Measurements from ENCODE around the gene AATK.

Gene AATK

DNA sequence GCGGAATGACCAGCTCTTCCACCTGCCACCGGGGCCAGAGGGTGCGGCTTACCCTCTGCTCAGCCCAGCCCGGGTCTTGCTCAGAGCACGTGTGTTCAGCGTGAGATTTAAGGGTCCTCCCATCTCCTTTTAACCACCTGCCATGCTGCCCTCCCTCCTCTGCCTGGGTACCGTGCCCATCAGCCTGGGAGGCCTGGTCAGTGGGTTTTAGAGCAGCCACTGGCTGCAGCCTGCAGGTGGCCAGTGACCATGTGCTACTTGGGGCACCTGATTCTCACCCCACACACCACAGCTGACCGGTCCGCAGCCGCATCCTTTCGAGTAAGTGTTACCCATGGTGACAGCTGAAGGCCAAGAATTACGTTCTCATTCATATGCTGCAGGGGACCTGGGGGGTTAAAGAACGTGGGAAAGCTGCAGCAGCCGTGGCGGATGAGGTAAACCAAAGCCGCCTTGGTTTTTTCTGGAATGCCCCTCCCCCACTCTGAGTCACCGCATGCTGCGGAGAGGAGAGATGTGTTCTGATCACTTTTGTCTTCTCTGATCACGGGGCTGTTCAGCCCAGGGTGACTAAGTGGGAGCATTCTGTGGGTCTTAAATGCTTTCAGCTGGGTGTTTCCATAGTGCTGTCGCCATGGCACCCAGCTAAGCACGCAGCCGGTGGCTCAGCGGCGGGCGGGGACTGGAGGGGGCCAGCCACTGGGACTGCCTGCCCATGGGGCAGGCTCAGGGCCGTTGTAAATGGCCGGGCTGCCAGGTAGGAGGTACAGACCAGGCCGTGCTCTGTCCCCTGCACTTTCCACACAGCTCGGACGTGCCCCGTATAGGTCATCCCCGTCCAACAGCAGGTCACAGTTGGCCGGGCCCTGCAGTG is 71.3 kb downstream of the AATK start:
- DNase-seq, result peak in 55 of 56 donors; percentile 21 to 97 (median 80)

DNA sequence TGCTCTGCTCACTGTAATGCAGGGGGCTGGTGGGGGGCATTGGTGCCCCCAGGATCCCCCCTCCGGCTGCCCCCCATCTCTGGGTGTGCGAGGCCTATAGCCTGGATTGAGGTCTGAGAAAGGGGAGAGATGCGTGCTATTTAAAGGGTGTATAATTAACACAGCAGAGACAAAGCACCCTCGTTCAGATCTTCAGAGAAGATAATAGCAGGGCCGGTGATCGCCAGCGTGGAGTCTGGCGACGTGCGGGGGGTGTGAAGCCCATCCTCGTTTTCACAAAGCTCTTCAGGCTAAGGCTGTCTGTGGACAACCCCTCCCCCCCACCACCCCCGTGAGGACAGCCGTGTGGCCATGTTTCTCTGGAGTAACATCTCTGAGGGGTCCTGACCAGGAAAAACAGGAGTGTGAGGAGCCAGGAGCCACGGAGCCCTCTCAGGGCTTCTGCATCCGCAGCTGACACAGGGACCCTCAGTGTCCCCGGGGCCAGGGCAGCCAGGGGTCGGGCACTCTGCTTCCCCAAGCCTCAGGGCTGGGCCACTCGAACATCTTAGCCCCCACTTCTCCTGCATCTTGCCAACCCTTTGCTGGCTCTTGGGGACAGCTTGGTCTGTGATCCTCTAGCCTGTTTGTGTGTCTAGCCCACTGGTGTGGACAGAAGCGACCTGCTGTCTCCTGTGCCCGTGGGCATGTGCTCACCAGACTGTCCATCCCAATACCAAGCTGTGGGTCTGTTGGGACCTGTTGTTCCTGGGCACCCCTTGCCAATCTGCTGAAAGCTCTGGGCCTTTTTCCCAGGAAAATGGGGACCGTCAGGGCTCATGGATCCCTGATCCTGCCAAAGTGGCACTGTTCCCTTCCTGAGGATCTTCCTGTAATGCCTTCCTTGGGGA is 72.2 kb downstream of the AATK start:
- peak in 4 of 56 donors; percentile 29 to 48 (median 36) for DNase-seq

GRCh38 chr17:81092518-81093095 is 73.4 kb downstream of the AATK start:
- DNase-seq, result no peak

DNA sequence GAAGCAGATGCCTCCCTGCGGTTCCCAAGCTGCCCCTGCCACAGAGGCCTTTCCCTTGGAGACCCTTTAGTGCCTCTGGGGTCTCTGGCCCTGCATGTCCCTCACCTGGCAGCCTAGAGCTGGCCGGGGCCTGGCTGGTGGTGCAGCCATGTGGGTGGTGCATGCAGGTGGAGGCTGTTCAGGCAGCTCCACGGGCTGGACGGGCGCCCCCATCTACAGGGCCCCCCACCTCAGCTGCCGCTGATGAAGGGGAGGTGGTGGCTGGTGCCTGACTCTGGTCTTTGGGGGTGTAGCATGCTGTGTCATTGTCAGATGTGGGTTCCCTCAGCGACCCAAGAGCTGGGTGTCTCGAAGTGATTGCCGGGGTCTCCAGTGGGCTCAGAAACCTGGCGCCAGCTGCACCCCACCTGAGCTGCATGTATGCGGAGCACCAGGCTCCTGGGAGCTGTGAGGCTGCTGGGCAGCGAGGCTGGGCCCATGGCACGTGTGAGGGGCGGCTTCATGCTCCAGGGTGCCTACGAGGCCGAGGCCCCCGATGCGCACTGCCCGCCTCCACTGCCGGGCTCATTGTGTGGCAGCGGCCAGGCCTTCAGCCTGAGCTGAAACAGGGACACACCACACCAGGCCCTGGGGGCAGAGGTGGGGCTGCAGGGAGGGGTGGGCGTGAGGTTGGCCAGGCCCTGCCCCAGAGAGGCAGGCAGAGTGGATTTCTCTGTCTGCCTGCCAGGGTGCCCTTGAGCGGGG is 74.1 kb downstream of the AATK start:
- DNase-seq, result no peak

- DNase-seq, result no peak
These were observed 74.9 kb downstream of the AATK start for GRCh38 chr17:81091154-81091553.

DNA sequence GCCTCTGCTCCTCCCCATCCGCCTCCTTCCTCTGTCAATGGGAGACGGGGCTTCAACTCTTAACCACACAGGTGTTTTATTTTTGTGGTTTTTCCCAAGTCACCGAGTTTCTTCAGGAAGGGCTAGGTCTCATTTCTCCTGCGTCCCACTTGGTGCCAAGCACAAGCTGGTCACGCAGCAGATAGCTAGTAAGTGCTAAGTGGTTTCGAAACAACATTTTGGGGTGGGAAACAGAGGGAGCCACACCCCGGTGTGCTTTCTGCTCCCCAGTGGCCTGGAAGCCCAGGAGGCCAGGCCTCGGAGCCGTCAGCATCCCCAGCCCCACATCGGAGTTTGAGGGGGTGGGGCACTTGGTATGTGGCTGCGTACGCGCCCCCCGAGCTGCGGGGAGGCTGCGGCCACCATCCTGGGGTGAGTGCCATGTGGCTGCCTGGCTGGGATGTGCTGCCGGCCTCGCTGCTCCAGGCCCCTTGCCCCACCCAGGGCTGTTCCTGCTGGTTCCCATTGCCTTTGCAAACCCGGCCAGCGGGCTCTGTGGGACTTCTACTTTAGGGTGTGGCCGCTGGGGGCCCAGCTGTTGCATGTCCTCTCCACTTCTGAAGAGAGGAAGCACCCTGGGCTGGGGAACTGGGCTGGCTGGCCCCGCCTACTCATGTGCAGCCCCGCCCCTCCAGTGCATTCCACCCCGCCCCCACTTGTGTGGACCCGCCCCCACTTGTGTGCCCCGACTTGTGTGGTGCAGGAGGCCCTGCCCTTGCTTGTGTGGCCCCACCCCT is 75.5 kb downstream of the AATK start:
- DNase-seq, result peak in 1 of 56 donors; percentile 27

DNA sequence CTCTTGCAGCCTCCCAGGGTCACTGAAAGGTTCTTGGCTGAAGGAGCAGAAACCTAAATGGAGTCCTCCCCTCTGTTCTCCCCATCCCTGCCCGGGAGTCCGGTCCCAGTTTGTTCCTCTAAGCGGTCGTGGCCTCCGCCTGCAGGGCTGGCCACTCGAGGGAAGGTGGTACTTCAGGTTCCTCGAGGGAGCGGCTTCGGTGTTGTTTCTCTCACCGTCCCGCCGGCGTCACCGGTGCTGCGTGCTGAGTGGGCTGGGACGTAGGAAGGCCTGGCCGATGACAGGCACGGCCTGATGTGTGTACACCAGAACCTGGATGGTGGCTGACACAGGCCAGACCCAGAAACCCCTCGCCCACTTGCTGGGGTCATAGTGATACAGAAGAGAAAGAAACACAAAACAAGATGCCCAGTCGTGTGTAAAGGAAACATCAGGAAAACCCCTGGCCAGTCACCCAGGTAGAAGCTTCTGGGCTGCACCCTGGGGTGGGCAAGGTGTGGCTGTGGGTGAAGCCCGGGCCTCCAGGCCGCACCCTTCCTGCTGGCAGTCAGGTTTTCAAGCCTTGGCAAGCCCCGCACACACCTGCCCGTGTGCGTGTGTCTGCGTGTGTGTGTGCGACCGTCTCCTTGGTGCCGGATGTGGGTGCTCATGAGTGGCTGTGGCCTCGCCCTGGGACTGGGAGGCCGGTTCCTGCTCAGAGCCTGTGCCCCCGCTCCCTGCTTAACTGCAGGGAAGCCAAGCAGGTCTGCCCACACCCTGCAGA is 79.1 kb downstream of the AATK start:
- no peak for DNase-seq

DNA sequence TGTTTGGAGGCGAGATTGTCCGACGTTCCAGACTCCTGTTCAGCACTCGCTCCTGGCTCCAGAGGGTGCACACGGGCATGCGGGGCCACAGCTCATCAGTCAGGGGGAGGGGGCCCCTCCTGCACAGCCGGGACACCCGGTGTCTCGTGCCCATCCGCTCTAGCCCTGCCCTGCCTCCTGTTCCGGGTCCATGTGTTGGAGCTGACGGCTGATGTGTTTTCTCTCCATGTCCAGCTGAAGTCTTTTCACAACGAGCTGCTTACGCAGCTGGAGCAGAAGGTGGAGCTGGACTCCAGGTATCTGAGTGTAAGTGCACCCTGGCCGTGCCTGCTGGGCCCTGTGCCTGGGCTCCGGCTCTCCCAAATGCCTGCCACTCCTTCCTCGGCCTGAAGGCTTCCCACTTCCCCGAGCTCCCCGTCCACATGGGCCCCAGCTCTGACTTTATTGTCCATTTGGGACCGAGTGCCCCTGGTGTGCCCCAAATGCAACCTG is 80.6 kb downstream of the AATK start:
- DNase-seq, result no peak

DNA sequence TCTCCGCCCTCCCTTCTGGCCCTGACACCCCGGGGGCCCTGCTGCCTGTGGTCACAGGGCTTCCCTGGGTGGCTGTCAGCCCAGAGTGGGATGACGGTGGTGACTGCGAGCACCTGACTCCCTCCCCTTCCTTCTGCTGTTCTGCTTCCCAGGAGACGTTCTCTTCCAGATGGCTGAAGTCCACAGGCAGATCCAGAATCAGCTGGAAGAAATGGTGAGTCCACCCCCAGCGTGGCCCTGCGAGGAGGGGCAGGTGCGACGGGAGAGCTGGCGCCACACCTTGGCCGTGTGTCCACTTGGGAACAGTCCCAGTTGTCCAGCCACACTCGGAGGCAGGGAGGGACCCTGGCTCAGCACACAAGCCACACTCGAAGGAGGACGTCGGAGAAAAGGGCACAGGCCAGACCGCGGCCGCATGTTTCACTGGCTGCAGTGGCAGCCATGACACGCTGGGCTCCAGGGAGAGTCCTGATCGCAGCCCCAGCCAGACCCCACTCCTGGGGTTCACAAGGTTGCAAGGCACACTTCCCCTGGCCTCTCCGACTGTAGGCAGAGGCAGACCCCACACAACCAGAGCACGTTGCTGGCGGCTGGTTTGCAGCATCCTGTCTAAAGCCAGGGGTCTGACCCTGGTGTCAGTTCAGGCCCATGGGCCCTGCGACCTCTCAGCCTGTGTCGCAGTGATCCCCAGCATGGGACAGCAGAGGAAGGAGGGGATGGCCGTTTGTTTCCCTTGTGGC is 81.2 kb downstream of the AATK start:
- DNase-seq, result peak in 31 of 56 donors; percentile 6 to 74 (median 42)

GRCh38 chr17:81083125-81083765 is 82.8 kb downstream of the AATK start:
- DNase-seq, result peak in 3 of 56 donors; percentile 5 to 27 (median 20)

- no peak for DNase-seq
These were observed 83.6 kb downstream of the AATK start for GRCh38 chr17:81082177-81083073.

DNA sequence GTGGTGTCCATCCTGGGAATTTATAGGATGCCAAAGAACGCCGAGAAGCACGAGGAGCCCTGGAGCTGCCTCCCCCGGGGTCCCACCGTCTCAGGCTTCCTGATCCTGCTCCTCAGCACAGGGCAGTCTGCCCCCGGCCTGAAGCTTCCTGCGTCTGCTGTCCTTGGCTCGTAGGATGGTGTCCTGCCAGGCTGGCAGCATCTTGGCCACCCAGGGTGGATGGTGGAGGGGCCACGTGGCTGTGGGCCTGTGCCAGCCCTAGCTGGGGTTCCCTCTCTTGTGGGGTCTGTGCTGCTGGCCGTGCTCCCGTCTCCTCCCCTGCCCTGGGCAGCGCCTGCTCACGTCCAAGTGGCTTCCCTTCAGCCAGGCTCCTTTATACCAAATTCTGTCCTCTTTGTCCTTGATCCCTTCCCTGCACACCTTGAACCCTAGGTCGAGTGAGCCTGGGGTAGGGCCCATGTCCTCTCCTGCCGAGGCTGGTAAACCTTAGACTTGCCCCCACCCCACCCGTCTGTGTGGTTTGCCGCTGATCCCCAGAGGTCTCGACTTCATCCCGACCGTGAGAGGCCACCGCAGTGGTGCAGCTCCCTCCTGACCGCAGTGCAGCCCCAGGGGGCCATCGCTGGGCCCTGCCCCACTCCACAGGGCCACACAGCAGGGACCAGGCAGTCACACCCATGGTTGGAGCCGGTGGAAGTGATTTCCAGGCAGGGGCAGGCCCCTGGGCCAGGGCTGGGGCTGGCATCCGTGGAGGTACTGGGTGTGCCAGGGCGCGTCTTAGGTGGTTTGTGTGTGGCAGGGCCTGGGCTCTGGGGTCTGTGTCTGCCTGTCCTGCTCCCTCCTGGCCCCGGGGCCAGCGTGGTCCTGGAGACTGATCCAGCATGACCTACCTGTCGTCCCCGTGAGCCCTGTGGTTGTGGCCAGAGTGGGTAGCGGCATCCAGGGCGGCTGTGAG is 84.5 kb downstream of the AATK start:
- peak in 3 of 56 donors; percentile 24 to 55 (median 24) for DNase-seq

GRCh38 chr17:81080019-81080418 is 86.0 kb downstream of the AATK start:
- DNase-seq, result no peak

GRCh38 chr17:81078026-81078913 is 87.8 kb downstream of the AATK start:
- peak in 28 of 56 donors; percentile 18 to 79 (median 44) for DNase-seq

All from nucleus accumbens (tissue), 56 donors.